HG02884 (cell line): Measurements from ENCODE around the gene SNORC.

Experiments used
- ATAC-seq: cut with Tn5 transposase; IDR thresholded peaks from one replicate; pipeline ENCODE4 v1.9.1; 2021; ENCODE audit warnings: mild to moderate bottlenecking, moderate library complexity; ENCODE audit not compliant: unreplicated experiment

Gene SNORC

DNA sequence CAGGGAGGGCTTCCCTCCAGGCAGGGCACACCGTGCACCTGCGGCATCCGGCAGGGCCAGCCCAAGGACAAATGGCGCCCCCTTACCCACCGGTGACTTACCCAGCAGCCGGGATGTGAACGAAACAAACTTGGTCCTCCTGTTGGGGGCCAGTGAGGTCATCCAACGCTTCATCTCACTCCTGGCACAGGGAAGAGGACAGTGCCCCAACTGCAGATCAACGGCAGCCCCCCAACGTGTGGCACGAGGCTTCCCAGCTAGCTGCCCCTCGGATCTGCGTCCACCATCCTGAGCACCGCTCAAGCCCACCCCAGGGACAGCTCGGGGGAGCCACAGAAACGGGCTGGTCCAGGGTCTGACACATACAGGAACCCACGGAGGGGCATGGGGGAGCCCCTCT is 12.0 kb downstream of the SNORC start:
- ATAC-seq: no peak

DNA sequence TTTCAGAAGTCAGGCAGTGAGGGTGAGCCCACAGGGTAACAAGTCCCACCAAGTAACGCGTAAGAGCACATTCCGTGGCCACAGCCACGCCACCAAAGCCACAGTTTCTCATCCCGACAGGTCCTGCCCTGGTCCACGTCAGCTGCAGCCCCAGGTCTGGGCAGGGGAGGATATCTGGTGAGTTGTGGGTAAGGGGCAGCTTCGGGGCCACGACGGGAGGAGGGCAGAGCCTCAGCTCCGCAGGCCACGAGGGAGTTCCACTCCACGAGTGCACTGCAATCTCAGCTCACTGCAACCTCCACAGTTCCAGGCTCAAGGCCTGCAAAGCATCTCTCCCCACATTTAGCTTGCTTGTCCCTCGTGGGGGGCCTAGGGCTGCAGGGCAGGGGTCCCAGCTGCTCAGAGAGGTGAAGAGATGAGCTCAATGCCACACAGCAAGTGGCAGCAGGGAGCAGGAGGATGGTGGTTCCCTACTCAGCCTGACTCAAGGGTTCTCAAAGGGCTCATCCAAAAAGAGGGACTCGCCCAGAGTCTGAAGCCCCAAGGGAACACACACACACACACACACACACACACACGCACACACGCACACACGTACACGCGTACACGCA is 12.5 kb downstream of the SNORC start:
- ATAC-seq: no peak

DNA sequence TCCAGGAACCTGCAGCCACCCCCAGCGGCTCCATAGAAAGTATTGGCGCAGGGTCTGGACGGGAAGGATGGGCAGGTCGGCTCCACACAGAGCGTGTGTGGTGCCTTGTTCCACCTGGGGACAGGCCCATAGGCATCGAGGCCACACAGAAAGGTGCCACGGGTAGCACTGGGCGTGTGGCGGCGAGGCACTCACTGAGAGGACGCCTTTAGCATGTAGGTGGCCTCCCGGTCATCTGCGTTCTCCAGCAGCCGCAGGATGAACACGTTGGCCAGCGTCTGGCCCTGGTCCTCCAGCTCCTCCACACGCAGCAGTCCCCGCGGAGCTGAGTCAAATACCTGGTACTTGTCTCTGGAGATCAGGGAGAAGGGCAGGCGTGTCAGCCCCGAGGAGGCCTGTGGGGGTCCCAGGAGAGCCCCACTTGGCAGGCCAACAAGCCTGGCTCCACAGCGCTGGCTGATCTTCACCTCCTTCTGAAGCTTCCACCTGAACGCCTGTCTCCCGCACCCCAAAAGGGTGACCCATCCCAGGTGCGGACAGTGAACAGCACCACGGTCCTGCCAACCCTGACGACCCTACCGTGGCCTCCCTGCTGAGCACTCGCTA is 13.2 kb downstream of the SNORC start:
- no peak for ATAC-seq

DNA sequence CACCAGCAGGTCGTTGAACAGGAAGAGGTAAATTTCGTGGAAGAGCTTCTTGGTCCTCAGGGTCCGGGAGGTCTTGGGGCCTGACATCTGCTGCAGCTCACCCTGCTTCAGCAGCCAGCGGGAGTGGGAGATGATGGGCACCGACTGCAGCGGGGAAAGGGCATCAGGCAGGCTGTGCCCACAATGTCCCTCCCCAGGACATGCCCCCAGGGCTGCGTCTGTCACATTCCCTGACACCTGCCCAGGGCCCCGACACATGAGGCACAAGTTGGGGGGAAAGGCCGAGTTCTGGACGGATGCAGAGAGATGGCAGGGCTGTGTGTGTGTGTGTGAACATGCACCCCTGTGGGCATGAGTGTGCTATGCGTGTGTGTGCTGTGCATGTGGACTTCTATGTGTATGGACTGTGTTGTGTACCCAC is 13.9 kb downstream of the SNORC start:
- ATAC-seq: no peak

DNA sequence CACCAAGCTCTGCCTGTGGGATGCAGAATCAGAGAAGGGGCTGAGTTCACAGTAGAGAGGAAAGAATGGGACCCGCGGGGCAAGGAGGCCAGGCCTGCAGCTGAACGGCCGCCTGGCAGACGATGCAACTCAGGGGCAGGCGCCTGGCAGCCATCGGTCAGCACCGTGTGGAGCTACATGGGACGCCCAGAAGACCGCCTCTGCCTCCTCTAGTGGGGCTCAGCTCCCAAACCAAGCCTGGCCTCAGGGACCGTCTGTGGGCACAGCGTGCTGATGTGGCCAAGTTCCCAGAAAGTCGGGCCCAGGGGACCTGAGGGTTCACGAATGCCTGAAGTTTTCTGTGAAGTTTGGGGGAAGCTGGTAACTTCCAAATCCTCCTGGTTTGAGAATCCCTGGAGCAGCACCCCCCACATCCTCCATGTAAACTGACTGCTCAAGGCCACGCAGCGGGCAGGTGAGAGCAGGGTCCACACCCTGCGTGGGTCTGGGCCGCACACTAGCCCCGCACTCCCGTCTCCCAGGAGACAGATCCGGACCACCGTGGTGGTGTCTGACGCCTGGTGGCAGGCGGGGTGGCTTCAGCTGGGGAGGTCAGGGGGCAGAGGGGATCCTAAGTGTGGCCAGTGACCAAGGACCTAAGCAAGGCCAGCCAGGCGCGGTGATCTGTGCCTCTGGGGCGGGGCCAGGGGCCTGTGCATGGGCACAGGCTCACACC is 14.6 kb downstream of the SNORC start:
- no peak for ATAC-seq

DNA sequence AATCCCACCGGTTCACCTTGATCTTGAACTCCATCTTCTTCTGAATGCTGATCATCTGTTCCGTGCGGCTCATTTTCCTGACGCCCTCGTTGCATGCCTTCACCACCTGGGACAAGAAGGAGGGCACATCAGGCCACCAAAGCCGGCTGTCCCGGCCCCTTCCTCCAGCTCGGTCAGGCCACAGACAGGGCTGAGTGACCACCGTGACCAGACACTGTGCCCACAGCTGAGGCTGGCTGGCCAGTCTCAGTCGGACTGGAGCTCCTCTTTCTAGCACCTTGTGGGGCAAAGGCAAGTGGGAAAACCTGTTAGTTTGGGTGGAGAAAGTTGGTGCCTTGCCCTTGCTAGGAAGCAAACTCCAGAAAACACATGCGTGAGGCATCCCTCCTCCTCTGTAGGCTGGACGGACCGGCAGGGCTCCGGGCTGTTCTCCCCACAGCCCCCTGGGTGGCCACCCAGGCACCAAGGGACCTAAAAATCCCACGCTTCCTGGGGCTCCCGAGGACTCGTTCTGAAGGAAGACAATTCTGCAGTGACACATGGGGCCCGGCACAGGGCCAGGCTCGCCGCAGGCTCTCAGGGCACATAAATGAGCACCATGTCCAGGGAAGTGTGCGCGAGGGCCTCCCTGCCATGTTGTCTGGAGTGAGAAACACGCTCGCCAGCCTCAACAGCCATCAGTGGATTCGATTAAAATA is 15.3 kb downstream of the SNORC start:
- ATAC-seq: no peak

DNA sequence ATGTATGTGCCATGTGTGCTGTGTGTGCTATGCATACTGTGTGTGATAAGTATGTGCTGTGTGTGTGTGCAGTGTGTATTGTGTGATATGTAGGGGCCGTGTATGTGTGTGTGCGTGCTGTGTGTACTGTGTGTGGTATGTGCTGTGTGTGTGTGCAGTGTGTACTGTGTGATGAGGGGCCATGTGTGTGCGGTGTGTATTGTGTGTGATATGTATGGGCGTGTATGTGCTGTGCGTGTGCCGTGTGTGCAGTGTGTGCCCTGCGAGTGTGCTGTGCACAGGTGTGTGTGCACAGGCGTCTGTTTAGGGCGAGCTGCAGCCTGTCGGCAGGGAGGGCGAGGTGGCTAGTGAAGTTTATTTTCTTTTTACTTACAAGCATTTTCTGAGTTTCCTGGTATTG is 16.1 kb downstream of the SNORC start:
- no peak for ATAC-seq

DNA sequence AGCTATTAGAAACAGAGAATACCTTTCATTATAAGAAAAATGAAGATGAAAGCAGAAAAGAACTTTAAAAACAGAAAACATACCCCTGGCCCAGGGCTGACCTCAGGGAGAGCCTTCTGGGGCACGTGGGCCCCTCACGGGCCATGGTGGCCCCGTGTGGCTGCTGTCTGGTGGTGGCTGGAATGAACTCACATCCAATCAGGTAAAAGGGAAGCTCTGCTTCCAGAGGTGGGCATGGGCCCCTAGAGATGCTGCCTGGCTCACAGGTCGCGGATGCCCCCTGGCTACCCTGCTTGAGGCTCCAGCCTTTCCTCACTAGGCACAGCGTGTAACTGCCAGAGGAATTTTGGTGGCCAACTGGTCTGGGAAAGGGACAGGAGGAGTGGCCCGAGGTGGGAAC is 16.6 kb downstream of the SNORC start:
- ATAC-seq: no peak

DNA sequence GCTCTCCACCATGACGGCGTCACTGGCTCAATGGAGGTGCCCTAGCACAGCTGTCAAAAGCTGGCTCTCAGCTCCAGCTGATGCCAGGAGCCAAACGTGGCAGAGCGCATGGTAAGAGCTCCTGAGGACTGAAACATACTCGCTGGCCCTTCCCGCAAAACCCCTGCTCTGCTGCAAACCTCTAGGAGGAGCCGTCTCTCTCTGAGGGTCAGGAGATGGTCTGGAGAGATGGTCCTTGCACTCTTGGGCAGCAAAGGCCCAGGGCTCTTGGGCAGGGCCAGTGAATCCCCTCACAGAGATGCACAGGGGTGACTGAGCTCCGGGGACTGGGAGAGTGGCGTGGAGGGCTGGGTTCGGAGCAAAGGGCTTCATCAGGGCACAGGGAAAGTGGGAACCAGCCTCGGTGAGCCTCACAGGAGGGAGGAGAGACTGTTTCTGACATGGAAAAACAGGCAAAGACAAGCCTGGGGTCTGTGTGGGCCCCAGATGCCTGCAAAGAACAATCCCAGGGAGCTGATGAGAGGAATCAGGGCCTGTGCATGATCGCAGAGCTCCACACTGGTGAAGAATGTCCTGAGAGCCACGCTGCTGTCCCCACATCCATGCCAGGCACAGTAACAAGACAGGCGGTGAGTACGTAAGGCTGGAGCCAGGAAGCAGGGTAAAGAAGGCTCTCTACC is 17.2 kb downstream of the SNORC start:
- no peak for ATAC-seq

DNA sequence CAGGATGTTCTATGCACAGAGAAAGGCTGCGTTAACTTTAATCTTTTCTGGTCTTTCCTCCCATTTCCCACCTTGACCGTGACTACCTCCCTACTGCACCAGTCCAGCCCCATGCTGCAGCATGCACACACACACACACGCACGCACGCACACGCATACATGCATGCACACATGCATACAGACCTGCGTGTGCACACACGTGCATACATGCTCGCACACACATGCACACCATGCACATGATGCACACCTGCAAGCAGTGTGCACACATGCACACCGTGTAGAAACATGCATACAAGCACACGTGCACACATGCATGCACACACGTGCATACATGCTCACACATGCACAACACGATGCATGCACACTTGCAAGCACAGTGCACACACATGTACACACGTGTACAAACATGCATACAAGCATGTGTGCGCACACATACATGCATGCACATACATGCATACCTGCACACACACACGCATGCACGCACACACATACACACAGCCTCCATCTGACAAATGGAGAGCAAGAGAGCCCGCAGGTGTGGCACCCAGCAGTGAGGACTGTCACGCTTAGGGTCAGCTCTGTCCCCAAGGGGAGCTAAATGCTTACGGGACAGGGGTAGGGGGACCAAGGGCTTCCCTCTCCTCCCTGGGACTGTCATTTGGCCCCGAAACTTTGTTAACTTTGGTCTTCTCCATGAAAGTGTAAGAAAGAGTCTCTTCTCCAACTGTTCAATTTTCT is 18.2 kb downstream of the SNORC start:
- no peak for ATAC-seq

DNA sequence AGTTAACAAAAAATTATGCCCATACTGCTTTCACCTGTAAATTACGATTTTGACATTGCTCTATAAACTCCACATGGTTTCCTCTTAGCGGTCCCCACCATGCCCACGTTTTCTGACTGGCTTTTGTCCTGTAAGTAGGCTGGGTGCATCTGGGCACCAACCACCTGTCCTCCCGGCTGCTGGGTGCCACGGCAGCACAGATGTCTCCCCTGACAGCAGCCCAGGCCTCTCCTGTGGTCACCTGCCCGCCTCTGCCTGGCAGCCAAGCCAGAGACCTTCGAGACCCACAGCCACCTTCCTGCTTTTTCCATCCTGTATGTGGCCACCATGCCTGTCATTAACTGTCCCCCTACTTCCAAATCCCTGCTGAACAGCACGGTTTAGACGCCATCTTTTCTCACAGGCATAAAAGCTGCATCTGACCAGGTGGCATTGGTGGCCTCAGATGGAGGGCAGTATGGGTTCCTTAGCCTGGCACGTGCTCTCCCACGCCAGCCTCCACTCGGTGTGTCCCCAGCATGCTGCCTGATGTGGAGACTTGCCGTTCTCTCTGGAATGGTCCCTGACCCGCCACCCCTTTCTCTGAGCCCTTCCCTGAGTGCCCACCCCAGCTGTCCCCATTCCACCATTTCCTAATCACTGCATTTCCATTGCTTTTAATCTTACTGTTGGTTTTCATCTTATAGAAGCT is 18.9 kb downstream of the SNORC start:
- no peak for ATAC-seq

DNA sequence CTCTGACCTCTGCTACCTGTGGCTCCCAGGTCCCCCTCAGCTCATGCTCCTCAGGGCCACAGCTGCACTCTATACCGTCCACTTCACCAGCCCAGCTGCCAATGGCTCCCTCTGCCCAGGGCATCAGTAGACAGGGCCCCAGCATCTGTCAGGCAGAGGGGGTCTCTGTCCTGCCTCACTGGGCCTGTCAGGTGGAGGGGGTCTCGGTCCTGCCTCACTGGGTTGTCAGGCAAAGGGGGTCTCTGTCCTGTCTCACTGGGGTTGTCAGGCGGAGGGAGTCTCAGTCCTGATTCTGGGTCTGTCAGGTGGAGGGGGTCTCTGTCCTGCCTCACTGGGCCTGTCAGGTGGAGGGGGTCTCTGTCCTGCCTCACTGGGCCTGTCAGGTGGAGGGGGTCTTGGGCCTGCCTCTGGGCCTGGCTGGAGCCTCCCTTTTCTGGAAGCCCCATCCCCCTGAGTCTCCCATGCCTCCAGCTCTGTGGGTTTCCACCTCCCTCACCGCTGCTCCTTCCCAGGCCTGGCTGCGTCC is 19.9 kb downstream of the SNORC start:
- no peak for ATAC-seq

DNA sequence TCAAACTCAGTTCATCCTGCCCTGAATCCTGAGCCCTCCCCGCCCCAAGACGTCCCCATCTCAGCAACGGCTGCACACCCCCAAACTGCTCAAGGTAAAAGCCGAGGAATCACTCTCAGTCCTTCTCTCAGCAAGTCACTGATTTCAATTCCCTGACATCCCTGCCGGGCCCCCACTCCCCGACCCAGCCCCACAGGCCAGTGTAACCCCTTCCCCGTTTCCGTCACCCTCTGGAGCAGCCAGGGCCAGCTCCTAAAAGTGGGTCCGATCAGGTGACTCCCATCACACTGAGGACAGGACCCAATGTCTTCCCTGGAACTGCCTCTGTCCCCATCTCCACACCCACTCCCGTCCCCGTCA is 20.5 kb downstream of the SNORC start:
- ATAC-seq: no peak

DNA sequence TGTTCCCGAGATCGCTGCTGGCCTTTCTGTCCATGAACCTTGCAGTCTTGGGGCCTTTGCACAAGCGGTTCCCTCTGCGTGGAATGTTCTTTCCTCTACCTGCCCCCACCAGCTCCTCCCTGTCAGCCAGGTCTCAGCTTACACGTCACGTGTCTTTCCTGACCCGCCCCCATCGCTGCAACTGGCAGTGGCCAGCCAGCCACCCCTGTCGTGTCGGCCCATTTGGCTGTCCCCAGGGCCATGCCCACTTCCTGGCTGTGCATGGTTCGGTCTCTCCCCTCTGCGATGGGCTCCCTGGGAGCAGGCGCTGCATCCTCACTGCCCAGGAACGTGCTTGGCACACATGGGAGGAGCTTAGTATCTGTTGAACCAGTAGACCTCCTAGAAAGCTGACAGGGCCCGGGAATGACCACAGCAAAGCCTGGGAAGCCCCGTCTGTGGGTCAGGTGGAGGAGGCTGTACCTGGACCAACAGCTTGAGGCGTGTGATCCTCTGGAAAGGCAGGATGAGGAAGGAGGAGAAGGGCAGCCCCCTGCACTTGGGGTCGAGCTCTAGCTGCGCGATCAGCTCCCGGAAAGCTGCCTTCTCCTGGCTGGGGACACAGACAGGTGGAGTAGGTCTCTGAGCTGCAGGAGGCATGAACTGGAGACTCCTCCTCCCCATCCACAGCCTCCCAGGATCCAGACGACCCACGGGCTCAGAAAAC is 21.0 kb downstream of the SNORC start:
- no peak for ATAC-seq

DNA sequence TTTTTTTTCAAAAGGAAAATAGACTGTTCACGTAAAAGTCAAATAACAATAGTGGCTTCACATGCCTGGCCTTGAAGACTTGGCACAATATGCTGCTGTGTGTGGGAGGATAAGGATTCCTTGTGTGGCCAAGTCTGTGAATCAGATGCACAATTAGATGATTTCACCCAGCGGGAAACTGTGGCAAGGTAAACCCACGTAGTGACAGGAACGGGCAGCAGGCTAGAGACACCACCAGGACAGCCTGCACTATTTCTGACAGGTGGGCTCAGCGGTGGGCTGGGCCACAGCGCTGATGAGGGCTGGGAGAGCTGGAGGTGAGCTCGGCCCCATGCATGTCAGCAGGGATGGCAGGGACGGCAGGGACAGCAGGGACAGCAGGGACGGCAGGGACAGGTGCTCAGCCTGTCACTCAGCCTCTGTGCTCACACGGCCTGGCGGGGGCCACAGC is 21.6 kb downstream of the SNORC start:
- no peak for ATAC-seq

DNA sequence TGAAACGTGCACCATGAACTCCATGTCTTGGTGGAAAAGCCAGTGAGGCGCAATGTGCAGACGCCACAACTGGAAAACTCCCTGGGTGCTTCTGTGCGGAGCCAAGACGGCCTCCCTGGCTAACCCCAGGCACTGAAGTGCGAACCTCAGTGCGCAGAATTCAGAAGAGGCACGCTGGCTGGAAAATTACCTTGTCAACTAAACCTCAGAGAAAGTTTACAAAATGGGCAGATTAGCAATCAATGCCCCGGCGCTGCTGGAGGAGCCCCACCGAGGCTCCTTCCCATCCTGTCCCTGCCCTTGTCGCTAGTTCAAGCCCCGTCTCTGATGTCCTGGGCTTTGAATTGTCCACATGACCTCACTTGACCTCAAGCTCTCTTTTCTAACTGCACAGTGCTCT is 22.2 kb downstream of the SNORC start:
- no peak for ATAC-seq

DNA sequence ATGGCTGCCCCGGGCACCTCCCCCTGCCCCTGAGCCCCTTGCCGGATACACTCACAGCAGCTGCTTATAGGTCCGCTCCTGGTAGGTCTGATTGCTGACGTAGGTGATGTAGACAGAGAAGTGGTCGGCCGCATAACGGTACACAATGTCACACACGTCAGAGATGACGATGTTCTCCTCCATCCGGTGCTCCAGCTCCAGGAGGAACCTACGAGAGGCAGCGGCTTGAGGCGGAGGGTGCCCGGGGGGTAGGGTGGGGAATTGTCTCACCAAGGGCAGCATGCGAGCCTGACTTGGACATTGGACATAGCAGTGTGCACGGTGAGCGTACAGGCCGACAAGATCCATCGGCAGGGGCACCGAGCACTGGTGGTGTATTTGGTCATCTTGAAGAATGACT is 22.8 kb downstream of the SNORC start:
- no peak for ATAC-seq

DNA sequence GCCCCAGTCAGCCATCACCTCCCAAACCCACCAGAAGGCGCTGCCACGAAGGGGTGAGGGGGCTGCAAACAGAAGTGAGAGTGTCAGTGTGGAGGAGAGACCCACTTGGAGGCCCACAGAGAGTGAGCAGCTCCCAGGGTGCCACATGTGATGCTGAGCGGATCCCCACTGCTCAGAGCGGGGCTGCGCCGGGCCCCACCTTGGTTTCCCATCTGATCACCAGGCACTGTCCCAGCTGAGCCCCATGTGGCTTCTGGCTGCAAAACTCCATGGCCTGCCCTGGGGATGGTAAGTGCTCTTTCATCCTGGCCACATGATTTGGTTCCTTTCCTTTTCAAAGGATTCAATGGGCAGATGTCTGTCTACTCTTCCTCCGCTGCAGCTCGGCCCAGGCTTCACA is 23.8 kb downstream of the SNORC start:
- ATAC-seq: no peak

DNA sequence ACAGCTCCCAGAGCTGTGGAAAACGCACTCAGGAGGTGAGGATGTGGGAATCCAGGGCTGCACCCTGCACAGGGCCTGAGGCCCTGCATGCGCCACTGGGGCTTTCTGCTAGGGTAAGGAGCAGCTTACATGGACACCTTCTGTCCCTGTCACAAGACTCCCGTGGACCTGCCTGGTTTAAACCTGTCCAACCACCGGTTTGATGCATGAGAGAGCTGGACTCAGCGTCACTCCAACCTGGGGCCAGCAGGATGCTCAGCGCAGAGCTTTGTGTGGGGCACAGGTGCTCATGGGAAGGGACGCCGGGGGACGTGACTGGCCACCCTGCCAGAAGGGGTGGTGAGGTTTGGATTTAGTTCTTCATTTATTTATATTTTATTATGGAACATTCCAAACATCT is 24.2 kb downstream of the SNORC start:
- ATAC-seq: no peak
